Sigmoid colon (tissue), 7 donors: Measurements from ENCODE around the gene RHBDL1. TPM values are rescaled to one million over a fixed set of nuclear protein-coding genes. Genes with fewer than 3 reads are reported as not detected.

Experiments
- DNase-seq: peaks from one replicate; pipeline ENCODE4 v3.0.0-alpha.2; 2019
- H3K27ac ChIP-seq, 4 donors: fragments of 200-600 bp; sonication (generic); one replicate each; pipeline ENCODE4 v1.5.1; 2016 to 2019; ENCODE audit warnings: mild to moderate bottlenecking in 1 of 4
- H3K27me3 ChIP-seq, 3 donors: fragments of 200-600 bp; sonication (generic); one replicate each; pipeline ENCODE4 v1.5.1; 2019; ENCODE audit warnings: mild to moderate bottlenecking in 1 of 3
- H3K36me3 ChIP-seq, 4 donors: fragments of 200-600 bp; sonication (generic); one replicate each; pipeline ENCODE4 v1.5.1; 2016 to 2019
- H3K4me1 ChIP-seq, 4 donors: fragments of 200-600 bp; sonication (generic); one replicate each; pipeline ENCODE4 v1.5.1; 2017 to 2019
- H3K4me3 ChIP-seq, 4 donors: fragments of 200-600 bp; sonication (generic); one replicate each; pipeline ENCODE4 v1.5.1; 2017 to 2019; ENCODE audit warnings: mild to moderate bottlenecking in 2 of 4, moderate library complexity in 1 of 4
- H3K9me3 ChIP-seq, 4 donors: fragments of 200-600 bp in 3 of 4; sonication (generic) in 3 of 4; one replicate each; pipeline versions ENCODE4 v1.5.1 to v1.6.1; 2013 to 2019
- EP300 ChIP-seq, 4 donors: sonication (generic); formaldehyde crosslinking; IDR thresholded peaks; one replicate each; pipeline ENCODE4 v1.6.1; 2017; ENCODE audit warnings: antibody characterized with exemption in 4 of 4
- POLR2A ChIP-seq, 2 donors: fragments of 450-650 bp; IDR thresholded peaks; one replicate each; pipeline ENCODE4 v1.6.1; 2016; ENCODE audit warnings: antibody characterized with exemption in 2 of 2, mild to moderate bottlenecking in 2 of 2, moderate library complexity in 2 of 2
- POLR2AphosphoS5 ChIP-seq, 4 donors: sonication (generic); formaldehyde crosslinking; IDR thresholded peaks; one replicate each; pipeline ENCODE4 v1.6.1; 2017; ENCODE audit warnings: antibody characterized with exemption in 4 of 4
- WGBS, 2 donors: extraction: QIAGEN DNeasy Blood & Tissue Kit; methylation state at CpG; one replicate each; pipeline ENCODE4 v1.1.7; 2013; 5-methylcytosine and 5-hydroxymethylcytosine counted together
- intact Hi-C: fragments of 100-400 bp; cut with DNase I; formaldehyde crosslinking; loops from one replicate; pipeline ENCODE4 v1.15.1; 2023
- polyA plus RNA-seq, 3 donors: library from polyadenylated mRNA; stranded (reverse); fragments of 200-250 nt; gene quantifications; one replicate each; pipeline ENCODE4 v1.2.3, GENCODE V29; 2013
- total RNA-seq, 4 donors: library from RNA; depleted of rRNA; stranded (reverse); fragments of >200 nt; gene quantifications; one replicate each; pipeline ENCODE4 v1.1.0, GENCODE V29; 2016
- TF ChIP-seq, protein P1 (sequence below), 4 experiments: fragments of 450-650 bp in 3 of 4; fragments of 200-600 bp in 1 of 4; IDR thresholded peaks; one replicate each; pipeline ENCODE4 v1.5.1; 2016 to 2019; ENCODE audit warnings: antibody characterized with exemption in 4 of 4, mild to moderate bottlenecking in 3 of 4, moderate library complexity in 2 of 4
- donor health status: healthy with polysubstance abuse.
- donor health status: Bipolar disorder and iron deficiency.
- donor health status: healthy.

Gene RHBDL1
- total and polyA plus RNA-seq, 7 donors: 0.46 to 6.1 (median 1.5) TPM; not detected in 2

DNA sequence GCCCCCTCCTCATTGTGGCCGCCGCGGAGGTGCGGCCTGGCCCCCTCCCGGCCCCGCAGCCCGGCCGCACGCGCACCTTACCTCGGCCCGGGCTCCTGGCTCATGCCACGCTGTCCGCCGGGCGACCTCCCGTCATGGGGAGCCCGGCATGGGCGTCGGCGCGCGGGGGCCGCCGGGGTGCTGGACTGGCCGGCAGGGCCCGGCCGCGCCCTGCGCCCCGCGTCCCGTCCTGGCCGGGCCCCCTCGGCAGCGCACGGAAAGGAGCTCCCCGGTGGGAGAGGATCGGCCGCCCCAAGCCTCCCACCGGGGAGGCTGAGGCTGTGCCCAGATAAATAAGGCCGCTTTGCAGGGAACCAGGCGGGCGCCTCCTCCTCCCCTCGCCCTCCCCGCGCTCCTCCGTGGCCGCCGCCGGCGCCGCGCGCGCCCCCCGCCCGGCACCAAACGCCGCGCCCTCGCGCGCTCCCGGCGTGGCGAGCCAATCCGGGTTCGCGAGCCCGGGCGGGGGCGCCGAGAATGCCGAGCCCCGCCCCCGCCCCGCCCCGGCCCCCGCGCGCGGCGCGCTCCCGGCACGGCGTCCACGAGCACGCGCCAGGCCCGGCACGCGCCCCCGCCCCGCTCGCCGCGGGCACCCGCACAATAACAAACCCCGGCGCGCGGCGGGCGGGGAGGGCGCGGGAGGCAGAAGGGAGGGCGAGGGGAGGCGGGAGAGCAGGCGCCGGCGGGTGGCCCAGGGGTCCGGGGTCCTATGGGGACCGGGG is 30.1 kb downstream of the RHBDL1 start, which contains the start of gene FBXL16:
Gene FBXL16, minus strand, starts transcription at position 371 of the 758 bp plus-strand sequence. CDS start 8,396 bp downstream, outside the sequence.
- Histone ChIP-seq H3K4me3 (no peak within 1 kb of the TSS), H3K27ac (no peak within 1 kb of the TSS), H3K36me3 (no peaks in the 10 kb centered on the region), H3K4me1 (peaks cover 0 to 24% (median 15%) of the 10 kb centered on the region in 4 donors), H3K27me3 (peaks cover 68 to 98% (median 96%) of the 10 kb centered on the region in 3 donors), H3K9me3 (no peaks in the 10 kb centered on the region)
- intact Hi-C loops: no loop called here
- WGBS, 2 donors: 1 to 2% methylated on average over 115 of the region's 115 CpGs
- TF ChIP-seq POLR2A (IDR thresholded peaks at IDR 0.05) (no peak), EP300 (IDR thresholded peaks at IDR 0.05) (no peak), POLR2AphosphoS5 (IDR thresholded peaks at IDR 0.05) (no peak)
- TF ChIP-seq, protein P1, sequence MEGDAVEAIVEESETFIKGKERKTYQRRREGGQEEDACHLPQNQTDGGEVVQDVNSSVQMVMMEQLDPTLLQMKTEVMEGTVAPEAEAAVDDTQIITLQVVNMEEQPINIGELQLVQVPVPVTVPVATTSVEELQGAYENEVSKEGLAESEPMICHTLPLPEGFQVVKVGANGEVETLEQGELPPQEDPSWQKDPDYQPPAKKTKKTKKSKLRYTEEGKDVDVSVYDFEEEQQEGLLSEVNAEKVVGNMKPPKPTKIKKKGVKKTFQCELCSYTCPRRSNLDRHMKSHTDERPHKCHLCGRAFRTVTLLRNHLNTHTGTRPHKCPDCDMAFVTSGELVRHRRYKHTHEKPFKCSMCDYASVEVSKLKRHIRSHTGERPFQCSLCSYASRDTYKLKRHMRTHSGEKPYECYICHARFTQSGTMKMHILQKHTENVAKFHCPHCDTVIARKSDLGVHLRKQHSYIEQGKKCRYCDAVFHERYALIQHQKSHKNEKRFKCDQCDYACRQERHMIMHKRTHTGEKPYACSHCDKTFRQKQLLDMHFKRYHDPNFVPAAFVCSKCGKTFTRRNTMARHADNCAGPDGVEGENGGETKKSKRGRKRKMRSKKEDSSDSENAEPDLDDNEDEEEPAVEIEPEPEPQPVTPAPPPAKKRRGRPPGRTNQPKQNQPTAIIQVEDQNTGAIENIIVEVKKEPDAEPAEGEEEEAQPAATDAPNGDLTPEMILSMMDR (IDR thresholded peaks at IDR 0.05): no peak
- DNase-seq: no peak

DNA sequence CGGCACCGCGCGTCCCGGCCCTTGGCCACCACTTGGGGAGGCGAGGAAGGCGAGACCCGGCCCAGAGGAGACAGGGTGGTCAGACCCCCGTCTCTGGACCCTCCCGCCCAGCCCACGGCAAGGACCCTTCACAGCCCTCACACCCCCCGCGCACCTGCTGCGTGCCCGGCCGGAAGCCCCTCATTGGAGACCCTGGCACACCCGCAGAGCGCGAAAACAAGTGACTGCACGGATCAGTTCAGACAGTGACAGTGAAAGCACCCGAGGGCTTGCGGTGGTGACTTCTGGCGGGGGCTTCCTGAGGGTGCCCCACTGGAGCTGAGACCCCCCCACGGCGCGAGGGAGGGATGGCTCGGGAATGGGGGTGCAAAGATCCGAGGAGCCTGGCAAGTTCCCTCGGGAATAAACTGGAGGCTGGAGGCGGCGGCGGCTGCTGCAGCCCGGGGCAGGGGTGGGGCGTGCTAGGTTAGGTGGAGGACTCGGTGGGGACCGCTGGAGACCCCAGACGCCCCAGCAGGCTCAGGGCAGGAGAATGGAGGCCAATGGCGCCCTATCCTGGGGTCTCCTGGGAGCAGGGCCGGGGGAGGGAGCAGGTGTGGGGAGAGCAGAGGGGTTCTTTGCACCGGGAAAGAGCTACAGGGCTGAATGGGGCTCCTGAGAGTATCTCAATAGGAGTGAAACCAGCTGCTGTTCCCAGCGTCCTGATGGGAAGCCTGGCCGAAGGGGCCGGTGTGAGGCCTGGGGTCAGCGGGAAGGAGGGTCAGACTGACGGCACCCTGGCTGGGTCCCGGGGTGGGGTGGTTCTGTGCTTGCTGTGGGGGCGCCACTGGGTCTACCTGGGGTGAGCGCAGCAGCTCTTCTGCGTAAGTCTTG is 31.0 kb downstream of the RHBDL1 start:
- H3K4me1 ChIP-seq: peaks cover 0 to 20% (median 9%) of the 10 kb centered on the region in 4 donors
- no peak for TF ChIP-seq POLR2A (IDR thresholded peaks at IDR 0.05)
- TF ChIP-seq EP300 (IDR thresholded peaks at IDR 0.05): no peak
- TF ChIP-seq, protein P1 (IDR thresholded peaks at IDR 0.05): no peak
- no peak for TF ChIP-seq POLR2AphosphoS5 (IDR thresholded peaks at IDR 0.05)
- H3K4me3 ChIP-seq: no peak overlapping the region
- intact Hi-C loops: no loop called here
- no peak overlapping the region for H3K27ac ChIP-seq
- H3K9me3 ChIP-seq: no peaks in the 10 kb centered on the region
- no peaks in the 10 kb centered on the region for H3K36me3 ChIP-seq
- WGBS, 2 donors: 4 to 6% methylated on average over 49 of the region's 49 CpGs
- no peak for DNase-seq
- H3K27me3 ChIP-seq: peaks cover 66 to 98% (median 96%) of the 10 kb centered on the region in 3 donors

DNA sequence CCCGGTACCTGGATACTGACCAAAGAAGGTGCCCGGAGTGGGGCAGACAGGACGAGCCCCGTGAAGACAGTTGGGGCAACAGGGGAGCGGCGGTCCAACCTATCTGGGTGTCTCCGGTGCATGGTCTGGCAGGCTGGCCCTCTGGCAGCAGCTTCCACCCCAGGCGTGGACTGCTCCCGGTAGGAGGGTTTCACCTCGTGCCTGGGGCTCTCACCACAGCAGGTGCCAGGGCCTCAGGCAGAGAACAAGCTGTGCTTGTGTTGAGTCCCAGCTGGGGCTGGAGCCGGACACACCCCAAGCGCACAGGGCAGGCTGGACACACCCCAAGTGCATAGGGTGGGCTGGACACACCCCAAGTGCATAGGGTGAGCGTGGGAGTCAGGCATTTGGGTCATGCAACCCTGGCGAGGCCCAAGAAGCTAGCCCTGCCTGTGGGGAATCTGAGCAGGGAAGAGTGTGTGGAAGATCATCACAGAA is 31.6 kb downstream of the RHBDL1 start:
- Histone ChIP-seq H3K9me3 (no peaks in the 10 kb centered on the region), H3K4me1 (peaks cover 0 to 24% (median 11%) of the 10 kb centered on the region in 4 donors), H3K27ac (no peak overlapping the region), H3K36me3 (no peaks in the 10 kb centered on the region), H3K4me3 (no peak overlapping the region), H3K27me3 (peaks cover 61 to 95% (median 94%) of the 10 kb centered on the region in 3 donors)
- 13 to 42% methylated on average over 14 of the region's 14 CpGs for WGBS, 2 donors
- TF ChIP-seq POLR2AphosphoS5 (IDR thresholded peaks at IDR 0.05) (no peak), POLR2A (IDR thresholded peaks at IDR 0.05) (no peak), EP300 (IDR thresholded peaks at IDR 0.05) (no peak)
- TF ChIP-seq, protein P1 (IDR thresholded peaks at IDR 0.05): no peak
- no peak for DNase-seq
- intact Hi-C loops: no loop called here

DNA sequence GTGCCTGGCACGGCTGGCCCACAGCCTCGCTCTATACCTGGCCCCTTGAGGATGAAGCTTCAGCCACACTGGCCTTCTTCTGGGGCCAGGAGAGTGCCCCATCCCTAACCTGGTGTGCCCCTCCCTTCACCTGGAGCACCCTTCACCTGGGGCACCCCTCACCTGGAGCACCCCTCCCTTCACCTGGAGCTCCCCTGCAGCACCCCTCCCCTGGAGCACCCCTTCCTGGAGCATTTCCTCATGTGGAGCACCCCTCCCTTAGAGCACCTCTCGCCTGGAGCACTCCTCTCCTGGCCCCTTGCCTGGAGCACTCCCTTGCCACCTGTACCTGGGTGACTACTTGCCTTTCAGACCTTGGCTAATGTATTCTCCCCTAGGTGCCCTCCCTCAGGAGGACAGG is 32.5 kb downstream of the RHBDL1 start:
- Histone ChIP-seq H3K27ac (no peak overlapping the region), H3K4me1 (peaks cover 0 to 24% (median 12%) of the 10 kb centered on the region in 4 donors), H3K36me3 (no peaks in the 10 kb centered on the region), H3K4me3 (no peak overlapping the region), H3K9me3 (no peaks in the 10 kb centered on the region), H3K27me3 (peaks cover 54 to 85% (median 85%) of the 10 kb centered on the region in 3 donors)
- TF ChIP-seq POLR2A (IDR thresholded peaks at IDR 0.05): no peak
- TF ChIP-seq, protein P1 (IDR thresholded peaks at IDR 0.05): no peak
- TF ChIP-seq EP300 (IDR thresholded peaks at IDR 0.05): no peak
- DNase-seq: no peak
- WGBS, 2 donors: 31 to 53% methylated on average over 3 of the region's 3 CpGs
- intact Hi-C loops: no loop called here
